ENCODE results near the gene PUM1.

DNA sequence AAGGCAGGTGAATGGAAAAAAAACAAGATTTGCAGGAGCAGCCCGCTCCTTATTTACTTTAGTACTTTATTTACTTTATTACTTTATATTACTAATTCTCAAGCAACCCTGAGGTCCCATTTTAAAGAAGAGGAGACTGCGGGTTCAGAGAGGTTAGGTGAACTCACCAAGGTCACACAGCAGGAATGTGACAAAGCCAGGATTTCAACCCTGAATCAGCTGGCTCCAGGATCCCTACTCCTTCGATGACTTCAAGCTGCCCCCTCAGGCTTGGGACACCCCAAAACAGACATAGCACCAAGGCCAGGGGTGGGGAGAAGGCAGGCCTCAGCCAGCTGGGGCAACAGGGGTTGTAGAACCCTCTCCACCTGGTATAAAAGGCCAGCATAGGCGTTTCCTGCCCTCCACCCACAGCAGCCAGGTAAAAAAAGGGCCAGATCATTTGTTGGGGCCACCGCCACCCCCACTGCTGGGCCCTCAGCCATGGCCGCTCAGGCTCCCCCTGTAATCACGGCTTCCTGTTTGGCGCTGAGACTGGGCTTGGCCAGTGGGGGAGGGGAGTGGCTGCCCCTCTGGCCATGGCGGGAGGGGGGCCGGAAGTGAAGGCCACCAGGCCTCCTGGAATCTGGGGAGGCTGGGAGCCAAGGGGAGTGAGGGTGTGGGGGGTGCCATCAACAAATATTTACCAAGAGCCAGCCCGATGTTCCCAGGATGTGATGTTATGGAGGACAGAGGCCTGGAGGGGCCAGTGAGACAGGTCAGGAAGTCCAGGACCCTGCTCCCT, 163.5 kb downstream of the PUM1 start:
- no peak for TF ChIP-seq POLR2A (IDR thresholded peaks at IDR 0.05; ENCODE audit: low read depth, low read length)
- no peak for TF ChIP-seq TAF1 (IDR thresholded peaks at IDR 0.05; ENCODE audit: borderline replicate concordance, low read depth, low read length)
- TF ChIP-seq POLR2AphosphoS5 (IDR thresholded peaks at IDR 0.05; ENCODE audit: low read depth, low read length) = no peak

All from GM12892 (cell line).